ENCODE results near the gene CDK16.

The CDK16 gene

GRCh38 chrX:47232803-47233332, 14.4 kb downstream of the CDK16 start, which contains the start of gene USP11:
Gene USP11, plus strand, starts transcription at chrX:47233009. Its CDS starts 35 bp downstream, at chrX:47233044.
- DNase-seq (ENCODE audit: low read depth), result peak; percentile 29
- no peak for TF ChIP-seq CTCF (IDR thresholded peaks at IDR 0.05; ENCODE audit: low read depth, low read length, missing control alignments)
- H3K4me3 ChIP-seq (ENCODE audit: low read depth, low read length), result peak within 1 kb of the TSS; percentile 78

- H3K4me3 ChIP-seq (ENCODE audit: low read depth, low read length), result peak overlapping the region; percentile 78
- no peak for TF ChIP-seq CTCF (IDR thresholded peaks at IDR 0.05; ENCODE audit: low read depth, low read length, missing control alignments)
- peak; percentile 86 for DNase-seq (ENCODE audit: low read depth)
These were observed 15.0 kb downstream of the CDK16 start for GRCh38 chrX:47233333-47234113.

GRCh38 chrX:47234583-47234982, 16.1 kb downstream of the CDK16 start:
- no peak for DNase-seq (ENCODE audit: low read depth)
- H3K4me3 ChIP-seq (ENCODE audit: low read depth, low read length), result no peak overlapping the region; the same call in 1 of the 2 replicates
- TF ChIP-seq CTCF (IDR thresholded peaks at IDR 0.05; ENCODE audit: low read depth, low read length, missing control alignments), result no peak

GRCh38 chrX:47235691-47236103, 17.2 kb downstream of the CDK16 start:
- TF ChIP-seq CTCF (IDR thresholded peaks at IDR 0.05; ENCODE audit: low read depth, low read length, missing control alignments), result no peak
- no peak overlapping the region for H3K4me3 ChIP-seq (ENCODE audit: low read depth, low read length)
- DNase-seq (ENCODE audit: low read depth), result no peak

GRCh38 chrX:47239199-47239598, 20.7 kb downstream of the CDK16 start:
- no peak for DNase-seq (ENCODE audit: low read depth)
- no peak for TF ChIP-seq CTCF (IDR thresholded peaks at IDR 0.05; ENCODE audit: low read depth, low read length, missing control alignments)
- H3K4me3 ChIP-seq (ENCODE audit: low read depth, low read length), result no peak overlapping the region

DNA sequence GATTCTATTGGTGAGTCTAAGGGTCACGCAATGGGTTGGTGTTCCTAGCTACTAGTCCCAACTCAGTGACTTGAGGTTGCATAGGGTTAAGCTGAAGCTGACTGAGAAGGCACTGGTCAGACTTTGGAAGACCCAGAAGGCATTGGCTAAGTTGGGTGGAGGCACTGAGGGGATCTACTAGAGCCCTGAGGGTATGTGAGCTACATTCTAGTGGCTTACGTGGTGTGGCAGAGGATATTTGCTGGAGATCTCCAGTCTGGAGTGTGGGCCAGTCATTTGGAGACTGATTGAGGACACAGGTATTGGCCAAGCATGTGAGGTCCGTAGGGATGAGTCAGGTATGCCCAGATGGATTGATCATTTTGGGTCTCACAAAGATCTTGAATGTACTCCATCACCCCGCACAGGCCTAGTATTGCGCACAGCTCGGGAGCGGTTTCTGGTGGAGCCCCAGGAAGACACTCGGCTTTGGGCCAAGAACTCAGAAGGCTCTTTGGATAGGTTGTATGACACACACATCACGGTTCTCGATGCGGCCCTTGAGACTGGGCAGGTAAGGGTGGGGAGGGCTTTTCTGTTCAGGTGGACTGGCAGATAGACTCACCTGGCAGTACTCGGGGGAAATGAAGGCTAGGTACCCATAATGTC, 21.5 kb downstream of the CDK16 start:
- H3K4me3 ChIP-seq (ENCODE audit: low read depth, low read length), result no peak overlapping the region
- DNase-seq (ENCODE audit: low read depth), result no peak
- no peak for TF ChIP-seq CTCF (IDR thresholded peaks at IDR 0.05; ENCODE audit: low read depth, low read length, missing control alignments)

Measured in GM12864 (cell line).